ENCODE results near the gene CRB2.

CRB2 gene

DNA sequence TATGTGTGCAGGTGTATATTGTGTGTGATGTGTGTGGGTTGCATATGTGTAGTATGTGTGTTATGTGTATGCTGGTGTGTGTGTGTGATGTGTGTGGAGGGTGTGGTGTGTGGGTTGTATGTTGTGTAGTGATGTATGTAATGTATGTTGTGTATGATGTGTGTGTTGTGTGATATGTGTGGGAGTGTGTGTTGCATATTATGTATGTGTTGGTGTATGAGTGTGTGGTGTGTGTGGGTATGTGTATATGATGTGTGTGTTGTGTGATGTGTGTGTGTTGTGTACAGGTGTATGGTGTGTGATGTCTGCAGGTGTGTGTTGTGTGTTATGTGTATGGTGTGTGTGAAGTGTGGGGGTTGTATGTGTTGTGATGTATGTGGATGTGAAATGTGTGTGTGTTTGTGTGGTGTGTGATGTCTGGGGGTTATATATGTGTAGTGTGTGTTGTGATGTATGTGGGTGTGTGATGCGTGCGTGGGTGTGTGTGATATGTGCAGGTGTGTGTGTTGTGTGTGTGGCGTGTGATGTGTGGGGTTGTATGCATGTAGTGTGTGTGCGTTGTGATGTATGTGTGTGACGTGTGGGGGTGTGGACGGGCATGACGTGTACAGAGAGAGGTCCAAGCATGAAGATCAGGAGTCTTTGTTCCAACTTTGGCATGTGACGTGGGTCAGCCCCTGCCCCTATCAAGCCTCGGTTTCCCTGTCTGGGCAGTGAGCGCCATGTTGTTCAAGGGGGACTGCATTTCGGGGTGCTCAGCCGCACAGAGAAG lies 8.5 kb upstream of the CRB2 start:
- Mint-ChIP-seq H3K4me1 (ENCODE audit: low read depth) (no peaks in the 10 kb centered on the region), H3K9me3 (no peaks in the 10 kb centered on the region), H3K36me3 (ENCODE audit: low read depth) (no peaks in the 10 kb centered on the region), H3K27ac (no peak overlapping the region), H3K27me3 (peaks cover 6% of the 10 kb centered on the region), H3K4me3 (no peak overlapping the region)
- intact Hi-C loops (cut with micrococcal nuclease), result no loop called here

GRCh38 chr9:123348317-123348992 lies 7.5 kb upstream of the CRB2 start:
- Mint-ChIP-seq H3K4me1 (ENCODE audit: low read depth) (no peaks in the 10 kb centered on the region), H3K27me3 (peaks cover 13% of the 10 kb centered on the region), H3K4me3 (no peak overlapping the region), H3K27ac (no peak overlapping the region), H3K36me3 (ENCODE audit: low read depth) (no peaks in the 10 kb centered on the region), H3K9me3 (no peaks in the 10 kb centered on the region)
- intact Hi-C loops (cut with micrococcal nuclease), result no loop called here

- H3K4me1 Mint-ChIP-seq (ENCODE audit: low read depth), result peaks cover 3% of the 10 kb centered on the region
- H3K27me3 Mint-ChIP-seq, result peaks cover 15% of the 10 kb centered on the region
- no peaks in the 10 kb centered on the region for H3K9me3 Mint-ChIP-seq
- H3K27ac Mint-ChIP-seq, result no peak overlapping the region
- no peaks in the 10 kb centered on the region for H3K36me3 Mint-ChIP-seq (ENCODE audit: low read depth)
- intact Hi-C loops (cut with micrococcal nuclease), result no loop called here
- H3K4me3 Mint-ChIP-seq, result no peak overlapping the region
Measured at GRCh38 chr9:123349033-123349432, 7.0 kb upstream of the CRB2 start.

DNA sequence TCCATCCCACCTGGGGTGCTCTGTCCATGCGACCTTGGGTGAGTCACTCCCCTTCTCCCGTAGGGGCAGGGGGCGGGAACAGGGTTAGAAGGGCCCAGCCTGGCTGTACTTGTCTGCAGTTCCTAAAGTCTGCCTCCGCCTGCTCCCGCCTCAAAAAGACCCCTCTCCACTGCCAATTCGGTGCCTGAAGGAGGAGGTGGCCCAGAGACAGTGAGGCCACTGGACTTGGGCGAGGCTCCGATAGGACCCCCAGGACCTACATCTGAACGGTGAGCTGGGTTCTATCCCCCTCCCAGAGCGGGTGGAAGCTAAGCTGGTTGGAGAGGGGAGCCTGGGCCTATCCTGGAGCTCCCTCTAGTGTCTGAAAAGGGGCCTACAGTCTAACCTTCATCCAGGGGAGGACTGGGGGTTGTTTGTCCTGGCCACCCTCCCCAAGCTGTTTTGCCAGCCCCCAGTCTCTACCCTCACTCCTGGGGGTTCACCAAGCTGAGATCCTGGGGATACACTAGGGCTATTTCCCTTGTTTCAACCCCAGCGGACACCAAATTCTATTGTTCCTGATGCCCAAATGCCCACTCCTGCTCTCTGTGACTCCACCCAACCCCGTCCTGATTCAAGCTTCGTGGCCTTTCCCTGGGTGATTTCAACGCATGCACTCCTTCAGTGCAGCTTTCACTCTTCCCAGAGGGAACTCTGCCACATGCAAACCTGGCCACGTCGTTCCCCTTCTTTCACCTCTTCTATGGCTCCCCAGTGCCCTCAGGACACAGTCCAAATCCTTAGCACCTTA lies 6.1 kb upstream of the CRB2 start:
- Mint-ChIP-seq H3K27me3 (peaks cover 22% of the 10 kb centered on the region), H3K9me3 (no peaks in the 10 kb centered on the region), H3K4me3 (no peak overlapping the region), H3K4me1 (ENCODE audit: low read depth) (peaks cover 6% of the 10 kb centered on the region), H3K27ac (no peak overlapping the region), H3K36me3 (ENCODE audit: low read depth) (no peaks in the 10 kb centered on the region)
- intact Hi-C loops (cut with micrococcal nuclease), result loop anchor here (1.0 kb wide), 1 partner anchor 268 kb away; no protein-coding TSS in a partner anchor

GRCh38 chr9:123350590-123351310 lies 5.2 kb upstream of the CRB2 start:
- H3K4me3 Mint-ChIP-seq, result no peak overlapping the region

GRCh38 chr9:123353041-123353440 lies 3.0 kb upstream of the CRB2 start:
- Mint-ChIP-seq H3K36me3 (ENCODE audit: low read depth) (no peaks in the 10 kb centered on the region), H3K27ac (no peak overlapping the region), H3K4me3 (no peak overlapping the region), H3K27me3 (peaks cover 26% of the 10 kb centered on the region), H3K4me1 (ENCODE audit: low read depth) (peaks cover 6% of the 10 kb centered on the region), H3K9me3 (no peaks in the 10 kb centered on the region)
- intact Hi-C loops (cut with micrococcal nuclease), result no loop called here

More at GRCh38 chr9:123350590-123351310, 5.2 kb upstream of the CRB2 start:
- peaks cover 6% of the 10 kb centered on the region for H3K4me1 Mint-ChIP-seq (ENCODE audit: low read depth)
- H3K9me3 Mint-ChIP-seq, result no peaks in the 10 kb centered on the region
- intact Hi-C loops (cut with micrococcal nuclease), result loop anchor here (1.0 kb wide), 1 partner anchor 268 kb away; no protein-coding TSS in a partner anchor
- H3K27ac Mint-ChIP-seq, result no peak overlapping the region
- H3K27me3 Mint-ChIP-seq, result peaks cover 26% of the 10 kb centered on the region
- no peaks in the 10 kb centered on the region for H3K36me3 Mint-ChIP-seq (ENCODE audit: low read depth)

DNA sequence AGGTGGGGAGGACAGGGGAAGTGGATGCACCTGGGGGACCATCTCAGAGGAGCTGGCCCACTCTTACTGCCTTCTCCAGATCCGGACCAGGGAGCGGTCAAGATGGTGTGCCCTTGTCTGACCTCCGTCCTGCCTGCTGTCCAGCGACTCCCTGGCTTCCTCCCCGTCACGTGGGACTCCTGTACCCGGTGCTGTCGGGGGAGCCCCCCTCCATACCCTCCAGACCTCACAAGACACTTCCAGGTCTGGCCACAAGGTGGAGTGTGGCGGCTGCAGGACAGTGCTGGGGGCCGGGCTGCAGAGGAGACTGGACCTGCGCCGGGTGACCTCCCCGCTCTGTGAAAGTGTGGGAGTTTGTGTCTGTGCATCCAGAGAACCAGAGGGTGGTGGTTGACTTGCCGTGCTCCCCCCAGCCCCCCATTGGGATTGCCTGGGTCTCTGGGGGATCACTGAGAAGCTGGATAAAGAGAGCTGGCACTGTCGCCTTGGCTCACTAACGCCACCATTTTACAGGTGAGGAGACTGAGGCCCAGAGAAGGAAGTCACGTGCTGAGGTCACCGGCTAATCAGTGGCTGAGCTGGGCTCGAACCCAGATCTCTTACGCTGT lies 1.9 kb upstream of the CRB2 start:
- no peaks in the 10 kb centered on the region for H3K9me3 Mint-ChIP-seq
- intact Hi-C loops (cut with micrococcal nuclease), result loop anchor here (1.0 kb wide), 1 partner anchor 31 kb away; no protein-coding TSS in a partner anchor
- no peak overlapping the region for H3K27ac Mint-ChIP-seq
- no peak overlapping the region for H3K4me3 Mint-ChIP-seq
- H3K36me3 Mint-ChIP-seq (ENCODE audit: low read depth), result no peaks in the 10 kb centered on the region
- H3K27me3 Mint-ChIP-seq, result peaks cover 29% of the 10 kb centered on the region
- H3K4me1 Mint-ChIP-seq (ENCODE audit: low read depth), result peaks cover 6% of the 10 kb centered on the region

DNA sequence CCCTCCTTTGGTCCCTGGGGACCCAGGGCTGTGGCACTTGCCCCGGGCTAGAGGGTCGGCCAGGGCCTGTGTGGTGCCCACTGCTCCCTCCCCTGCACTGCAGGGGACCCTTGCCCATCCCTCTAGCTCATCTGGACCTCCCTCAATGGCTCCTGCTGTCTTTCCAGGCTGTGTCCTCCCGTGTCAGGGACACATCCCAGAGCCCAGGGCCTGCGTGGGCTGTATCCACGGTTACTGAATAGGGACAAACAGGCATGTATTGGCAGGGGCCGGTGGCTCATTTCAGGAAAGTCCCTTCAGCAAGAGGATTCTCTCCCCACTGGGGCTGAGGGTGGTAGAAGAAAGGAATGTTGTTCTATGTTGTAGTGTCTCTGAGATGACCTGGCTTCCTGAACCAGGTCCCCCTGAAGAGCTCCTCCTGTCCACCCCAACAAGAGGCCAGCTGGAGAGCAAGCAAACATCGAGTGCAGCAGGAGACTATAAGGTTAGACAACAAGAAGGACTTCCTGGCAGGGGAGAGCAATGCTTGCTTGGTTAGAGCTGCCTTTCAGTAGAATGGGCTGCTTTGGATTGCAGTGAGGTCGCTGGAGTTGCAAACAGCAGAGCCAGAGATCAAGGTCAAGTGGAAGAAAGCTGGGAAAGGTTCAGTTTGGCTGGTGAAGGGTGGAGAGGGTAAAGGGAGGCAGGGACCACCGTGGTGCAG lies 1.0 kb upstream of the CRB2 start:
- H3K4me1 Mint-ChIP-seq (ENCODE audit: low read depth), result peaks cover 6% of the 10 kb centered on the region
- no peak overlapping the region for H3K4me3 Mint-ChIP-seq
- H3K27me3 Mint-ChIP-seq, result peaks cover 32% of the 10 kb centered on the region
- no peak overlapping the region for H3K27ac Mint-ChIP-seq
- intact Hi-C loops (cut with micrococcal nuclease), result loop anchor here (1.0 kb wide), 1 partner anchor 30 kb away; no protein-coding TSS in a partner anchor
- H3K9me3 Mint-ChIP-seq, result no peaks in the 10 kb centered on the region
- H3K36me3 Mint-ChIP-seq (ENCODE audit: low read depth), result no peaks in the 10 kb centered on the region

DNA sequence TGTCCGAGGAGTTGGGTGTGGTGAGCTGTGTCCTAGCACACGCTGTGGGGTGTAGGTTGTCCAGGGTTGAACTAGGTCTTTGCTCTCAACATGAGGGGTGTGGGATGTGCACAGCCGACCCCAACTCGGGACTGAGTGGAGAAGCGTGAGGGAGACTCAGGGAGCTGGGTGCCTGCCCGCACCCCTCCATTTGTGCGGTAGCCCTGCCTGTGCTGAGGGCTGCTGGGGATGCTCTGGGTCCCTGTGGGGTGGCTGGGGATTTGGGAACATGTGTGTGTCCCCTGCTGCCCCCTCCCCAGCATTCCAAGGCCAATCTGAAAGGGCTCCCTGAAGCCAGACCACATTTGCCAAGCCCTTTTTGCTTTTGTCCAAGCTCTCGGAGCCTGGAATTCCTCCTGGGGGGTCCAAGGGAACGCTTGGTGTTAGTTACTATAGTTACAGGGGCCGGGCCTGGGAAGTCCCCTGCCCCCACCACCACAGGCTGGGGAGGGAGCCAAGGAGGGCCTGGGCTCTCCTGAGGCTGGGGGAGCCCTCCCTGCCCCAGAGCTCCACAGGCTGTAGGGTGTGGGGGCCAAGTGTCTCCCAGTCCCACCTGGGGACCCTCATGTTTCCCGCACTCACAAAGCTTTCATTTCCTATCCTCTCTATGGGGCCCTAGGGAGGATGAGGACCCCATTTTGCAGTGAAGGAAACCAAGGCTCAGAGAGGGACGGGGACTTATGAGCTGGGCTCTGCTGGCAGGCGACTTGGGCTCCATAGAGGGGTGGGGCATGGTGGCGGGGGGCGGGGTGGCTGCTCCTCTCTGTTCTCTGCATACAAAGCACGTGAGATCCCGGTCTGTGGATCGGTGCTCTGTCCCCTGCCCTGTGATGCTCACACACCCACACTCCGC lies 1.1 kb downstream of the CRB2 start:
- H3K27ac Mint-ChIP-seq, result no peak overlapping the region
- H3K4me1 Mint-ChIP-seq (ENCODE audit: low read depth), result peaks cover 6% of the 10 kb centered on the region
- intact Hi-C loops (cut with micrococcal nuclease), result no loop called here
- peaks cover 31% of the 10 kb centered on the region for H3K27me3 Mint-ChIP-seq
- H3K9me3 Mint-ChIP-seq, result no peaks in the 10 kb centered on the region
- H3K4me3 Mint-ChIP-seq, result no peak overlapping the region
- no peaks in the 10 kb centered on the region for H3K36me3 Mint-ChIP-seq (ENCODE audit: low read depth)

- Mint-ChIP-seq H3K27me3 (peaks cover 28% of the 10 kb centered on the region), H3K9me3 (no peaks in the 10 kb centered on the region), H3K27ac (no peak overlapping the region), H3K4me3 (no peak overlapping the region), H3K36me3 (ENCODE audit: low read depth) (no peaks in the 10 kb centered on the region), H3K4me1 (ENCODE audit: low read depth) (peaks cover 6% of the 10 kb centered on the region)
- intact Hi-C loops (cut with micrococcal nuclease), result no loop called here
Measured at GRCh38 chr9:123357743-123358059, 1.7 kb downstream of the CRB2 start.

DNA sequence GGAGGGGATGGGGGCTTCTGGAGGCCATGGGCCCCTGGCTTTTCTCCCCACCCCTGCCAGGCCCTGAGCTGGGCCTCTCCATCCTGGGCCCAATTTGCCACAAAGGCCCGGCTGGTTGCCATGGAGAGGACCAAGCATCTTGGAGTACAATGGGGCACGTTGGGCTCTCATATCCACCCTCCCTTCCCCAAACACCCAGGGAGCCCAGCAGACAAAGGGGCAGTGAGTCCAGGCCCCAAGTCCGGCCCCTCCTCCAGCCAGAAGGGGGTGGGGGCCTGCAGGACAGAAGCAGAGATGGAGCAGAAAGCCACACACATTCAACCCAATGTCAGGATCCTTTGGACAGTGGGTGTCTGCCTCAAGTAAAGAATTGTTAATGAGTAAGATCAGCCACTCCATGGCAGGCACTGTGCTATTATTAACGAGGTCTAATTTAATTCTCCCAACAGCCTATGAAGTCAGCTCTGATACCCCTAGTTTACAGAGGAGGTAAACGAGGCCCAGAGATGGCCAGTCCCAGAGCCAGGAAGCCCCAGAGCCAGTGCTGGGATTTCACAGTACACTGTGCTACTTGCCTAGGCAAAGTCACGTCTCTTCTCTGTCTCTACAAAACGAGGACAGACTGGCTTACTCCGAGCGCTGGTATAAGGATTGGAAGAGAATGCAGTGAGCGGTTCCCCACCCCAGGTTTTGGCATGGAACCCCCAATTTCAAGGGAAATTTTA lies 2.3 kb downstream of the CRB2 start:
- no peaks in the 10 kb centered on the region for H3K9me3 Mint-ChIP-seq
- intact Hi-C loops (cut with micrococcal nuclease), result no loop called here
- H3K27ac Mint-ChIP-seq, result no peak overlapping the region

GRCh38 chr9:123359106-123359505 lies 3.1 kb downstream of the CRB2 start:
- Mint-ChIP-seq H3K27ac (no peak overlapping the region), H3K27me3 (peaks cover 23% of the 10 kb centered on the region), H3K4me3 (no peak overlapping the region), H3K9me3 (no peaks in the 10 kb centered on the region), H3K36me3 (ENCODE audit: low read depth) (no peaks in the 10 kb centered on the region), H3K4me1 (ENCODE audit: low read depth) (peaks cover 3% of the 10 kb centered on the region)
- intact Hi-C loops (cut with micrococcal nuclease), result no loop called here

More for the DNA sequence above, 2.3 kb downstream of the CRB2 start:
- H3K4me3 Mint-ChIP-seq, result no peak overlapping the region
- peaks cover 24% of the 10 kb centered on the region for H3K27me3 Mint-ChIP-seq
- no peaks in the 10 kb centered on the region for H3K36me3 Mint-ChIP-seq (ENCODE audit: low read depth)
- H3K4me1 Mint-ChIP-seq (ENCODE audit: low read depth), result peaks cover 6% of the 10 kb centered on the region

All from dendritic cell treated with granulocyte-macrophage colony-stimulating factor and Interleukin-4, amounts not matched to agents 40 ng/mL and 50 ng/mL, for 4 days (primary cell).